ENCODE results near the gene FMN2. TPM values are rescaled to one million over a fixed set of nuclear protein-coding genes. Genes with fewer than 3 reads are reported as not detected.

FMN2 gene
- total RNA-seq, 1 donor from 2014 or later, result not detected

DNA sequence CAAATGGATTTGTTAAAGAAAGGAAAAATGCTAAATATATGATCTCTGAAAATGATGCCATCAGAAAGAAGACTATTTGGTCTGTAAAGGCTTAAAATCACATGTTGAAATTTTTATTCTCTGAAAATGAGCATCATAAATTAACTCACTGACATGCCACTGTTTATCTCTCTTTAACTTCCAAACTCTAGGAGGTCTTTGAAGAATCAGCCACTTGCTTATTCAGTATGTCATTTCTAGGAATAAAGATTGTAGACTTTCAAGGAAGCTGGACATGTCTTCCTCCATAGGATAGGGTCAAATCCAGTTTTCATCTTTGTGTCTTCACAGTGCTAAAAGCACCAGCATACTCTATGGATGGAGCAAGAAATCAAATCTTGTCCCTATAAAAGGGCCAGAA, 147.6 kb downstream of the FMN2 start:
- Mint-ChIP-seq H3K36me3 (ENCODE audit: low read depth) (no peaks in the 10 kb centered on the region), H3K27ac (no peak overlapping the region), H3K27me3 (no peaks in the 10 kb centered on the region), H3K9me3 (peaks cover 18% of the 10 kb centered on the region), H3K4me3 (no peak overlapping the region), H3K4me1 (no peaks in the 10 kb centered on the region)
- ChIA-PET POLR2A (no interaction called here), CTCF (no interaction called here)
- intact Hi-C loops (cut with micrococcal nuclease), result no loop called here
- TF ChIP-seq, protein P1, sequence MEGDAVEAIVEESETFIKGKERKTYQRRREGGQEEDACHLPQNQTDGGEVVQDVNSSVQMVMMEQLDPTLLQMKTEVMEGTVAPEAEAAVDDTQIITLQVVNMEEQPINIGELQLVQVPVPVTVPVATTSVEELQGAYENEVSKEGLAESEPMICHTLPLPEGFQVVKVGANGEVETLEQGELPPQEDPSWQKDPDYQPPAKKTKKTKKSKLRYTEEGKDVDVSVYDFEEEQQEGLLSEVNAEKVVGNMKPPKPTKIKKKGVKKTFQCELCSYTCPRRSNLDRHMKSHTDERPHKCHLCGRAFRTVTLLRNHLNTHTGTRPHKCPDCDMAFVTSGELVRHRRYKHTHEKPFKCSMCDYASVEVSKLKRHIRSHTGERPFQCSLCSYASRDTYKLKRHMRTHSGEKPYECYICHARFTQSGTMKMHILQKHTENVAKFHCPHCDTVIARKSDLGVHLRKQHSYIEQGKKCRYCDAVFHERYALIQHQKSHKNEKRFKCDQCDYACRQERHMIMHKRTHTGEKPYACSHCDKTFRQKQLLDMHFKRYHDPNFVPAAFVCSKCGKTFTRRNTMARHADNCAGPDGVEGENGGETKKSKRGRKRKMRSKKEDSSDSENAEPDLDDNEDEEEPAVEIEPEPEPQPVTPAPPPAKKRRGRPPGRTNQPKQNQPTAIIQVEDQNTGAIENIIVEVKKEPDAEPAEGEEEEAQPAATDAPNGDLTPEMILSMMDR (IDR thresholded peaks at IDR 0.05), result no peak
- ATAC-seq (ENCODE audit: low read depth) (no peak), DNase-seq (no peak)

DNA sequence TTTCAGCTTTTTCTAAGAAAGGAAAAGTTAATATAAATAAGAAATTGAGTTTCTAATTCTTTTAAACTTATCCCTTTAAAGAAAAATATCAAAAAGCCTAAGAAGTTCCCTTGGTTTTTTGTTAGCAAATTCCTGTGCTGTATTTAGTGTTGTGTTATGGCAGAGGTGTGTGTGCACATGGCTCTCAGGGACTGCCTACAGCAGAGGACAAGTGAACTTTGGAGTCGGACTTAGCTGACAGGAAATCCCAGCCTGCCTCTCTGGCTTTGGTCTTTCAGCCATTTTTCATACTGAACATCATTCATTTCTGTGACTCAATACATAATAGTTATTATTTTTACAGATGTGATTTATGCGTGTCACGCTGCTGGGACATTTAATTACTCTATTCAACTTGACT, 149.6 kb downstream of the FMN2 start:
- ChIA-PET POLR2A (no interaction called here), CTCF (no interaction called here)
- Mint-ChIP-seq H3K4me3 (no peak overlapping the region), H3K27me3 (no peaks in the 10 kb centered on the region), H3K9me3 (peaks cover 13% of the 10 kb centered on the region), H3K4me1 (no peaks in the 10 kb centered on the region), H3K27ac (no peak overlapping the region), H3K36me3 (ENCODE audit: low read depth) (no peaks in the 10 kb centered on the region)
- intact Hi-C loops (cut with micrococcal nuclease), result no loop called here
- TF ChIP-seq, protein P1 (IDR thresholded peaks at IDR 0.05), result no peak
- no peak for ATAC-seq (ENCODE audit: low read depth)
- no peak for DNase-seq

DNA sequence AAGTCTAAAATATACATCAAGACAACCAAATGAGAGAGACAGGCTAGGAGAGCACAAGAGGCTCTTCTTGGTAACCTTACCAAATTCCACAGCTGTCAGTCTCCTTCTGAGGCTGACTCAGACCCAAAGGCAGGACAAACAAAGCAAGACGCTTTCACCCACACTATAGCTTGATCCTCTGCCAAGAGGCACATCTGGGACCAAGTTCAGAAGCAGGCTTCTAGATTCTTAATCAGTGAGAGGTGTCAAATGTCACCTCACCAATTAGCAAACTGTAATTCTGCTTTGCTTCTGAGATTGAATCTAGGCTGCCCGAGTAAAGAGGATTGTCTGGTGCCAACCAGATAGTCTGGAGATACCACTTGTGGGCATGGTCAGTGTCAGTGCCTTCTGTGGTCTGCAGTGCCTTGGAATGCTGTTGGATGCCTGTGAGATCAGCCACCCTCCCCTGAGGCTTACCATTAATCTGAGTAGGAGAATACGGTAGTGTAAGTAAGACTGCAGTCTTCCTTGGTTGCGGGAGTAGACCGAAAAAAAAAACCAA, 151.0 kb downstream of the FMN2 start:
- H3K4me1 Mint-ChIP-seq, result no peaks in the 10 kb centered on the region
- DNase-seq (no peak), ATAC-seq (ENCODE audit: low read depth) (no peak)
- no peaks in the 10 kb centered on the region for H3K27me3 Mint-ChIP-seq
- no peaks in the 10 kb centered on the region for H3K36me3 Mint-ChIP-seq (ENCODE audit: low read depth)
- no peak overlapping the region for H3K4me3 Mint-ChIP-seq
- H3K27ac Mint-ChIP-seq, result no peak overlapping the region
- CTCF ChIA-PET, result no interaction called here
- intact Hi-C loops (cut with micrococcal nuclease), result no loop called here
- TF ChIP-seq, protein P1 (IDR thresholded peaks at IDR 0.05), result no peak
- peaks cover 7% of the 10 kb centered on the region for H3K9me3 Mint-ChIP-seq
- POLR2A ChIA-PET, result no interaction called here

DNA sequence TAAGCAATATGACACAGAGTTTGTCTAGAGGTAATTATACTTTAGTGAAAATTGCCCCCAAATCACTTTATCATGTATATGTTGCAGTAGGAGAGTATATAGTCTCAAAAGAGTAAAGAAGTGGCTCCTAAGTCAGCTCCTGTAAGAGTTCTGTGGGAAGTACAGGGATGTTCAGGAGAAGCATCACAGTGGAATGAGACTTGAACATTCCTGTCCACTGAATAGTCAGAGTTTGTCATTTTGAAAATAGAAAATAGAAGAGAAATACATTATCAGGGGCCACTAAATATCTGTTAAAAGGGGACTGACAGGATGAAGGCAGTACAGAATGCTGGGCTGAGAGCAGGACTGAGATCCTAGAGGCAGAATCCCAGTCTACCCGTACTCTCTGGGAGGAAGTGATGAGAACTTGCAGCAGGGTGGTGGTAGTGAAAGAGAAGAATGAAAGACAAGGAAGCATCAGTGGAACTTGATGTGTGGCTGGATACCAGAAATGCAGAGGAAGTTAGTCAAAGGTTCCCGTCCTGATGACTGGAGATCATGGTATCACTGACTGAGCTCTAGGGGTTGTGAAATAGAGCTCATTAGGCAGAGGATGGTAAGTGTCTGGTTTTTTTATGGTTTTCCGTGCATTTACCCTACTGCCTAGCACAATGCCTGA, 153.4 kb downstream of the FMN2 start:
- peaks cover 18% of the 10 kb centered on the region for H3K9me3 Mint-ChIP-seq
- ATAC-seq (ENCODE audit: low read depth) (no peak), DNase-seq (no peak)
- H3K36me3 Mint-ChIP-seq (ENCODE audit: low read depth), result no peaks in the 10 kb centered on the region
- POLR2A ChIA-PET, result no interaction called here
- CTCF ChIA-PET, result no interaction called here
- H3K4me3 Mint-ChIP-seq, result no peak overlapping the region
- H3K4me1 Mint-ChIP-seq, result no peaks in the 10 kb centered on the region
- intact Hi-C loops (cut with micrococcal nuclease), result no loop called here
- no peaks in the 10 kb centered on the region for H3K27me3 Mint-ChIP-seq
- no peak overlapping the region for H3K27ac Mint-ChIP-seq
- TF ChIP-seq, protein P1 (IDR thresholded peaks at IDR 0.05), result no peak

DNA sequence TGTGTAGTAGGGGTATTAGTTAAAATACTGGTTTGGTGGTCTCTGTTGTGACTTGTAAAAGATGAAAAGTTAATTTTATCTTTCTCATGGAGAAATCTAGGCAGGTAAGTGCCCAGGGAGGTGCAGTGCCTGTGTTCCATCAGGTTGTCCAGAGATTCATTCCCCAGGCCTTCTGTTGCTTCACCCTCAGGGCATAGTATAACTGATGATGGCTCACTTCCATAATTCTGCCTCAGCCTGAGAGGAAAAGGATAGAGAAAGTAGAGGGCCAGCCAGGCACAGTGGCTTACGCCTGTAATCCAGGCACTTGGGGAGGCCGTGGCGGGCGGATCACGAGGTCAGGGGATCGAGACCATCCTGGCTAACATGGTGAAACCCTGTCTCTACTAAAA, 153.9 kb downstream of the FMN2 start:
- Mint-ChIP-seq H3K36me3 (ENCODE audit: low read depth) (no peaks in the 10 kb centered on the region), H3K4me3 (no peak overlapping the region), H3K4me1 (no peaks in the 10 kb centered on the region), H3K27me3 (no peaks in the 10 kb centered on the region), H3K27ac (no peak overlapping the region), H3K9me3 (peaks cover 18% of the 10 kb centered on the region)
- intact Hi-C loops (cut with micrococcal nuclease), result no loop called here
- TF ChIP-seq, protein P1 (IDR thresholded peaks at IDR 0.05), result no peak
- CTCF ChIA-PET, result no interaction called here
- DNase-seq (no peak), ATAC-seq (ENCODE audit: low read depth) (no peak)
- POLR2A ChIA-PET, result no interaction called here
